ENCODE measurements around the gene TCP11L2.

TCP11L2 gene

DNA sequence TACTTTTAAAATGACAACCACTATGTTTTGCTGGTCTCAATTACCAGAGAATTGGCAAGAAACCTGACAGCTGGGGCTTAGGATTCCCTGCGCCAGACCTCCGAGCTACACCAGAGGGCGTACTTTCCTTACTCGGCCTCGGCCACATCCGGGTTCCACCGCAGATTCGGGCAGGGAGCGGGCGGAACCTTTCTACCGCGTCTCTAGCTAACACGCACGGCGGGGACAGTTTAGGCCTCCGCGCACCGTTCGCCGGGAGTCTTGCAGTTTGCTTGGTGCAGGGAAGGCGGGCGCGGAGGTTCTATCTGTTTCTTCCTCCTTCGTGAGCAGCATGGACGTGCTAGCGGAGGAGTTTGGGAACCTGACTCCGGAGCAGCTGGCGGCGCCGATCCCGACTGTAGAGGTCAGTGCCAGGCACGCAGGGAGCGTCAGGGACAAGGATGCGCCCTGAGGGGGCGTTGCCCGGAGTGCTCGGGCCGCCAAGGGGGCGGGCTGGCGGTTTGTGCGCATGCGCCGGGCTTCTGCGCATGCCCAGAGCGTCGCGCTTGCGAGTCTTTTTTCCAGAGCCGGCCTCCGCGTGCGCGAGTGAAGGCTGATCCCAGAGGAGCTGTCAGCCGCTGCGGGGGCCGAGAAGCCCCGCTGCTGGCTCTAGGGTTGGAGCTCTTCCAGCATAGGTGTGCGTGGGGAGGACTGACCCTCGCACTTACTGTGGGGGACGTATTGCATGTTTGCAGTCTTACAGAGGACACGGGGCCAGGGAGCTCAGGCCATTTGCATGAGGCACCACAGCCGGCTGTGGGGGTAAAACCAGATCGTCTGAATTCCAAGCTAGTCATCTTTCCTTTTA, 55.2 kb downstream of the TCP11L2 start, which contains the start of gene POLR3B (continued):
- TF ChIP-seq ZXDB (tag by site-specific recombination; IDR thresholded peaks at IDR 0.05) (peak; percentile 100), ZNF473 (tag by site-specific recombination; IDR thresholded peaks at IDR 0.05) (no peak), RBAK (tag by site-specific recombination; IDR thresholded peaks at IDR 0.05) (no peak), ZNF2 (tag by site-specific recombination; IDR thresholded peaks at IDR 0.05) (peak; percentile 98), ZNF157 (tag by site-specific recombination; IDR thresholded peaks at IDR 0.05) (no peak), ZNF140 (tag by site-specific recombination; IDR thresholded peaks at IDR 0.05) (no peak), OSR2 (tag by site-specific recombination; IDR thresholded peaks at IDR 0.05) (0 out of 2 replicates have a peak, but pooled peaks have one; percentile 32), ZNF777 (tag by site-specific recombination; IDR thresholded peaks at IDR 0.05; ENCODE audit: borderline replicate concordance) (peak; percentile 71; the same call in 1 of the 2 replicates), HOXA7 (CRISPR knock-in tag; IDR thresholded peaks at IDR 0.05; ENCODE audit: borderline replicate concordance) (no peak), ZNF174 (tag by site-specific recombination; IDR thresholded peaks at IDR 0.05) (no peak), ZIC2 (tag by site-specific recombination; IDR thresholded peaks at IDR 0.05) (peak; percentile 63; the same call in 1 of the 2 replicates), ZFP3 (tag by site-specific recombination; IDR thresholded peaks at IDR 0.05; ENCODE audit: low read depth) (no peak), ZNF501 (tag by site-specific recombination; IDR thresholded peaks at IDR 0.05) (peak; percentile 100), ZBTB7A (tag by site-specific recombination; IDR thresholded peaks at IDR 0.05; ENCODE audit: low read depth) (peak; percentile 65; the same call in 1 of the 2 replicates), ZNF623 (tag by site-specific recombination; IDR thresholded peaks at IDR 0.05) (no peak), IKZF3 (tag by site-specific recombination; IDR thresholded peaks at IDR 0.05) (peak; percentile 87), ZNF768 (tag by site-specific recombination; IDR thresholded peaks at IDR 0.05) (no peak), ZNF184 (tag by site-specific recombination; IDR thresholded peaks at IDR 0.05) (peak; percentile 76), GLI4 (tag by site-specific recombination; IDR thresholded peaks at IDR 0.05) (peak; percentile 96), ZBTB21 (tag by site-specific recombination; IDR thresholded peaks at IDR 0.05) (peak; percentile 69), ZNF555 (tag by site-specific recombination; conservative IDR thresholded peaks at IDR 0.05) (no peak), ZNF146 (tag by site-specific recombination; IDR thresholded peaks at IDR 0.05) (peak; percentile 39; the same call in 1 of the 2 replicates), ZNF707 (tag by site-specific recombination; IDR thresholded peaks at IDR 0.05) (no peak), ZNF175 (tag by site-specific recombination; IDR thresholded peaks at IDR 0.05) (no peak), ZNF202 (tag by site-specific recombination; IDR thresholded peaks at IDR 0.05; ENCODE audit: borderline replicate concordance) (no peak), KLF8 (tag by site-specific recombination; IDR thresholded peaks at IDR 0.05) (peak; percentile 95), ZSCAN16 (tag by site-specific recombination; IDR thresholded peaks at IDR 0.05) (no peak), BCL11B (tag by site-specific recombination; IDR thresholded peaks at IDR 0.05; ENCODE audit: low read depth) (0 out of 2 replicates have a peak, but pooled peaks have one; percentile 29), ZNF626 (tag by site-specific recombination; IDR thresholded peaks at IDR 0.05) (peak; percentile 37; the same call in 1 of the 2 replicates)
- TF ChIP-seq, protein P1, sequence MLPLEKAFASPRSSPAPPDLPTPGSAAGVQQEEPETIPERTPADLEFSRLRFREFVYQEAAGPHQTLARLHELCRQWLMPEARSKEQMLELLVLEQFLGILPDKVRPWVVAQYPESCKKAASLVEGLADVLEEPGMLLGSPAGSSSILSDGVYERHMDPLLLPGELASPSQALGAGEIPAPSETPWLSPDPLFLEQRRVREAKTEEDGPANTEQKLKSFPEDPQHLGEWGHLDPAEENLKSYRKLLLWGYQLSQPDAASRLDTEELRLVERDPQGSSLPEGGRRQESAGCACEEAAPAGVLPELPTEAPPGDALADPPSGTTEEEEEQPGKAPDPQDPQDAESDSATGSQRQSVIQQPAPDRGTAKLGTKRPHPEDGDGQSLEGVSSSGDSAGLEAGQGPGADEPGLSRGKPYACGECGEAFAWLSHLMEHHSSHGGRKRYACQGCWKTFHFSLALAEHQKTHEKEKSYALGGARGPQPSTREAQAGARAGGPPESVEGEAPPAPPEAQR (tag by site-specific recombination; IDR thresholded peaks at IDR 0.05) = peak; percentile 80; the same call in 1 of the 2 replicates
- TF ChIP-seq, protein P2, sequence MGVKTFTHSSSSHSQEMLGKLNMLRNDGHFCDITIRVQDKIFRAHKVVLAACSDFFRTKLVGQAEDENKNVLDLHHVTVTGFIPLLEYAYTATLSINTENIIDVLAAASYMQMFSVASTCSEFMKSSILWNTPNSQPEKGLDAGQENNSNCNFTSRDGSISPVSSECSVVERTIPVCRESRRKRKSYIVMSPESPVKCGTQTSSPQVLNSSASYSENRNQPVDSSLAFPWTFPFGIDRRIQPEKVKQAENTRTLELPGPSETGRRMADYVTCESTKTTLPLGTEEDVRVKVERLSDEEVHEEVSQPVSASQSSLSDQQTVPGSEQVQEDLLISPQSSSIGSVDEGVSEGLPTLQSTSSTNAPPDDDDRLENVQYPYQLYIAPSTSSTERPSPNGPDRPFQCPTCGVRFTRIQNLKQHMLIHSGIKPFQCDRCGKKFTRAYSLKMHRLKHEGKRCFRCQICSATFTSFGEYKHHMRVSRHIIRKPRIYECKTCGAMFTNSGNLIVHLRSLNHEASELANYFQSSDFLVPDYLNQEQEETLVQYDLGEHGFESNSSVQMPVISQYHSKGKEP (tag by site-specific recombination; IDR thresholded peaks at IDR 0.05) = peak; percentile 44; the same call in 1 of the 2 replicates
- TF ChIP-seq, protein P3, sequence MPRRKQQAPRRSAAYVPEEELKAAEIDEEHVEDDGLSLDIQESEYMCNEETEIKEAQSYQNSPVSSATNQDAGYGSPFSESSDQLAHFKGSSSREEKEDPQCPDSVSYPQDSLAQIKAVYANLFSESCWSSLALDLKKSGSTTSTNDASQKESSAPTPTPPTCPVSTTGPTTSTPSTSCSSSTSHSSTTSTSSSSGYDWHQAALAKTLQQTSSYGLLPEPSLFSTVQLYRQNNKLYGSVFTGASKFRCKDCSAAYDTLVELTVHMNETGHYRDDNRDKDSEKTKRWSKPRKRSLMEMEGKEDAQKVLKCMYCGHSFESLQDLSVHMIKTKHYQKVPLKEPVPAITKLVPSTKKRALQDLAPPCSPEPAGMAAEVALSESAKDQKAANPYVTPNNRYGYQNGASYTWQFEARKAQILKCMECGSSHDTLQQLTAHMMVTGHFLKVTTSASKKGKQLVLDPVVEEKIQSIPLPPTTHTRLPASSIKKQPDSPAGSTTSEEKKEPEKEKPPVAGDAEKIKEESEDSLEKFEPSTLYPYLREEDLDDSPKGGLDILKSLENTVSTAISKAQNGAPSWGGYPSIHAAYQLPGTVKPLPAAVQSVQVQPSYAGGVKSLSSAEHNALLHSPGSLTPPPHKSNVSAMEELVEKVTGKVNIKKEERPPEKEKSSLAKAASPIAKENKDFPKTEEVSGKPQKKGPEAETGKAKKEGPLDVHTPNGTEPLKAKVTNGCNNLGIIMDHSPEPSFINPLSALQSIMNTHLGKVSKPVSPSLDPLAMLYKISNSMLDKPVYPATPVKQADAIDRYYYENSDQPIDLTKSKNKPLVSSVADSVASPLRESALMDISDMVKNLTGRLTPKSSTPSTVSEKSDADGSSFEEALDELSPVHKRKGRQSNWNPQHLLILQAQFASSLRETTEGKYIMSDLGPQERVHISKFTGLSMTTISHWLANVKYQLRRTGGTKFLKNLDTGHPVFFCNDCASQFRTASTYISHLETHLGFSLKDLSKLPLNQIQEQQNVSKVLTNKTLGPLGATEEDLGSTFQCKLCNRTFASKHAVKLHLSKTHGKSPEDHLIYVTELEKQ (tag by site-specific recombination; IDR thresholded peaks at IDR 0.05; ENCODE audit: borderline replicate concordance) = peak; percentile 17; the same call in 1 of the 2 replicates
- TF ChIP-seq, protein P4, sequence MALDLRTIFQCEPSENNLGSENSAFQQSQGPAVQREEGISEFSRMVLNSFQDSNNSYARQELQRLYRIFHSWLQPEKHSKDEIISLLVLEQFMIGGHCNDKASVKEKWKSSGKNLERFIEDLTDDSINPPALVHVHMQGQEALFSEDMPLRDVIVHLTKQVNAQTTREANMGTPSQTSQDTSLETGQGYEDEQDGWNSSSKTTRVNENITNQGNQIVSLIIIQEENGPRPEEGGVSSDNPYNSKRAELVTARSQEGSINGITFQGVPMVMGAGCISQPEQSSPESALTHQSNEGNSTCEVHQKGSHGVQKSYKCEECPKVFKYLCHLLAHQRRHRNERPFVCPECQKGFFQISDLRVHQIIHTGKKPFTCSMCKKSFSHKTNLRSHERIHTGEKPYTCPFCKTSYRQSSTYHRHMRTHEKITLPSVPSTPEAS (tag by site-specific recombination; IDR thresholded peaks at IDR 0.05) = peak; percentile 55; the same call in 1 of the 2 replicates
